Measurements from ENCODE around the gene FIP1L1.

The FIP1L1 gene

DNA sequence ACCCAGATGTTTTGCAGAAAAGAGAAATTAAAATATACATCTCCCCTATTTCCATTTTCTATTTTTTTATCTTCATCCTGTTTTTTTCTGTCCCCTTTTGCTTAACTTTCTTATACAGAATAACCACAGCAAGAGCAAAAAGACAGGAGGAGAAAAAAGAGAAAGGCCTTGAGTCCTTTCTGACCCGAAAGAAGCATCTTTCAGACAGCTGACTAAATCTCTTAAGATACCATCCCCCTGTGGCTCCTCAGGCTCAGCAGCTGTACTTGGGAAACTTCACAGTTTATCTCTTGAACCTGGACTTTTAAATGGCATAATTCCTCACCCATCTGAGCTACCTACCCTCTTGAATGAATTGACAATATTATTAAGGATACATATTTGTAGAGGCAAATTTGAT is 100.2 kb downstream of the FIP1L1 start:
- DNase-seq: no peak

DNA sequence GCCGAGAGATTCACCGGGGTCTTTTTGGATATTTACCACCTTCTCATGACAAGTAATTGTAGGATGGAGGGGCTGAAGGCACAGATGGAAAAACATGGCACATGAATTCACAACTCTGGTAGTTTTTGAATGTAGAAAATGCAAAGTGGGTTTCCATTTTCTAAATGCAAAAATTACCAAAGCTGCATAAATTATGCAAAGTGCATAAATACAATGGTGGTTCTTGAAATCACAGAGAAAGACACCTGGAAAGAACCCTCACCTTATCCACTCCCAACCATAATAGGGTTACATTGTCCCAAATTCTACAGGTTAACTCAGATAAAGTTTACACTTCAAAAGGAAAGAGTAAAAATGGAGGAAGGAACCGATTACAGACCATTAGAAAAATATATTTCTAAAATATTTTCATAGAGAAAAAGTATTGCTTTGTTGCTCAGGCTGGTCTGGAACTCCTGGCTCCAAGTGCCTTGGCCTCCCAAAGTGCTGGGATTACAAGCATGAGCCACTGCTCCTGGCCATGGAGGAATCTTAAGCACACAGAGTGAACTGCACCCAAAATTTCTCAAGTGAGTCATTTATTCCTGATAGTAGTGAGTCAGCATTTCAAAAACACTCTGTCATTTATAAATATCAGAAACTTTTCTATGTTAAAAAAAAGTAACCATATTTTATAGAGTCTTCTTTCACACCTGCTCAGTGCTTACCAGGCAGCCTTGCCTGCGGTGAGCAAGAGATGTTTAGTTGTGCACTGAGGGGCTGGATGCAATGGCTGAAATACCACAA is 101.4 kb downstream of the FIP1L1 start:
- no peak for DNase-seq

GRCh38 chr4:53479736-53480525 is 102.5 kb downstream of the FIP1L1 start:
- DNase-seq: no peak

GRCh38 chr4:53480909-53481308 is 103.5 kb downstream of the FIP1L1 start:
- DNase-seq: peak; percentile 1

- no peak for DNase-seq
Measured at GRCh38 chr4:53481586-53481985, 104.1 kb downstream of the FIP1L1 start.

DNA sequence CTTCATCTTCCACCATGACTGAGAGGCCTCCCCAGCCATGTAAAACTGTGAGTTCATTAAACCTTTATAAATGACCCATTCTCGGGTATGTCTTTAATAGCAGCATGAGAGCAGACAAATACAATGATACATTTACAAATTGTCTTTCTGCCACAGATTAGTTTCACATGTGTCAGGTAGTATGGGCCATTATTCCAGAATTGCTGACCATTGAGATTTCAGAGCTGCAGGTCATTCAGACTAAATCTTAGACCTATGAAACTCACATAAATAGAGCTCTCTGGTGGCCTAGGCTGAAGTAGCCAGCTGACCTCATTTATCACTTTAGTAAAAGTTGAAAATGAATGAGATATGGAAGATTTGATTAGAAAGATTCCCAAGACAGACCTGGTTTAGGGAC is 105.8 kb downstream of the FIP1L1 start:
- no peak for DNase-seq

DNA sequence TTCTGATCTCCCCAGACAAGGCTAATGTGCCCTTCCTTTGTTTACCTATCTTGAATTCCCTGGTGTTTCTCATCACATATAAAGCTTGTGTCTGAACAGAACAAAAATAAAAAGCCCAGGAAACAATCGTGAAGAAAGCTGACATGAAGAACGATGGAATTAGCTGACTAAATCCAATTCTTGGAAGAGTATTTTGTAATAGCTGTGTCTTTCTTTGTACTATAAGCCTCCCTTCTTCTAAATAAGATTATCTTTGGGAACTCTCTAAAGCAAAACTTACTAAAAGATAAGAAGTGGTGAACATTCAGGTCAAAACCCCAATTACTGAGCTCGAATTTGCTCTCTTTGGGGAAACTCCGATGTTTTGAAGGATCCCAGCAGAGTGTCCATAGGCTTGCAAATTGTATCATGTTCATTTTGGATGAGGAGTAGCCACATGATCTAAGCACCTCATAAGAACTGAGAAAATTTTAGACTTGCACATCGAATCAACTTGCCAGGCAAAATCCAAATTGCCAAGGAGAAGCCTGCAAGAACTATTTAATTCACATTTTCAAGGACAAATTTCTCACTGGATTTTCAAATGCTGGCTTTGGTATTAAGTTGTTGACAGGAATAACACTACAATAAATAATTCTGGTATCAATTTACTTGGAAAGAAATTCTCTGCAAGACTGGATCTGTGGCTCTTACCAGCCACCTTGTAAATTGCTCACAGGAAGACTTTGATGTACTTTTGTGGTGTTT is 107.6 kb downstream of the FIP1L1 start:
- no peak for DNase-seq

DNA sequence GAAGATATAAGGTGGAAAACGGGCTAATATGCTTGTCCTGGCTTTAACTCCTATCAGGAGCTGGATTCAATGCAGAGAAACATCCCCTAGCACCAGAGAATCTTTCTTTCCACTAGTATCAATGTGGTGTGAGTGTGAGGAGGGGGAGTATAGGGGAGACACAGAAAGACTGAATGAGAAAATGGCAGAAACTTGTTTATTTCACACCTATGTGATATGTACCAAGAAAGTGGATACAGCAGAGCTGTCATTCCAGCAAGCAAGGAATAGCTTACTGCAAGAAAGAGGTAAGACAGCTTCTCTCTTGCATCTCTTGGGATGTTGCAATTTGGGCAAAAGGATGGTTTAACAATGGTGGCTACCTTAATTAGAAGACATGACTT is 108.2 kb downstream of the FIP1L1 start:
- DNase-seq: no peak

- no peak for DNase-seq
Measured at GRCh38 chr4:53487766-53488165, 110.3 kb downstream of the FIP1L1 start.

DNA sequence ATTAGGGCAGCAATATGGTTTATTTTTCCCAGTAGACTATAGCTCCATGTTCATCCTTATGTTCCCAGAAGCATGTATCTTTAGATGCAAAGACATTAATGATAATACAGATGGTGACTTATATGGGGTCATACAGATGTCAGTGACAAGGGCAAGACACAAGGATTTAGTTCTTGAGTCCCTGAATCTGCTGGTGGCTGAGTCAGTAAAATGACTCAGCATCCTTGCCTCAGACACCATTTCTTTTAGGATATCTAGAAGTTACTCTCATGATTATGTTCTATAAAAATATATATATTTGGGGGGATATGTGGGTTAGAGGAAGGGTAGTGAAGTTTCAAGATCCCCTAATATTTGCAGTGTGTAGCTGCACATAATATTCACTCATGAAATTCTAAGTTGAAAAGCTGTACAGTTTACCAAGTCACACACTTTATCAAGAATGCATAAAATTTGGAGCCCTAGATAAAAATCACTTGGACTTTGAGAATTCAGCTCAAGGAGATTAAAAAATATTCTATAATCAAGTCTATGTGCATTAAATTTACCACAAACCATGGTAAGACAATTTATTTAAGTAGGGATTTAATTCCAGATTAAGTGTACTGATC is 111.9 kb downstream of the FIP1L1 start:
- no peak for DNase-seq

DNA sequence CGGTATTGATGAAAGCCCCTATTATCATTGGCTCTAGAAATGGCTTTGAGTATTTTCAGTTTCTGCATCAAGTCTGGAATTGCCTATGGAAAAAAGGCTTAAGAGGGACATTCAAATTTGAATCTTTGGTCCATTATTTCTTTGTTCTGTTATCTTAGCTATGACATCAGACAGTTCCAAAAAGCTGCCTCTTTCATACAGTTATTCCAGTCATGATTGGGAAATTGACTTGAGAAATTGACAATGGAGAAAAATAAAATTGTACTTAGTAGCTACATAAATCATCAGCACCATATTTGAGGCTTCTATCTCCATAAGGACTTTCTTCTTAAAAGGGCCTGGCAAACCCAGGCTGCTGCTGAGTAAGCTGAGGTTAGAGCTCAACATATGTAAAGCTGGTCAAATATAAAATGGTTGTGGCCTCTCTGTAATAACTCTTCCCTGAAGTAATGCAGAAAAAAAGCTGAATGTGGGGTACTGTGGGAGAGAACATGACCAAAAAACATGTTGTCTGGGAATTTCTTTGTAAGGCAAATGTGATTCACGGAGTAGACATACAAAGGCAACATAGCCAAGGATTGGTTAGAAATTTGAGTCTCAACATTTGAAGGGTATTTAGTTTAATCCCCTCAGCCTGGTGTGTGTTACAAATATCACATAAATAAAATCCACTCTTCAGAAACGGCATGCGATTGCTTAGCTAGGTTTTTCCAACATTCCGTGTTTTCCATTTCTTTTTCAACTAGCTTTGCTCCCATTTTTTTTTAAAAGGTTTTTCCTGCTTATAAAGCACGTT is 112.9 kb downstream of the FIP1L1 start:
- no peak for DNase-seq

- peak; percentile 2 for DNase-seq
Measured at GRCh38 chr4:53490965-53491622, 113.7 kb downstream of the FIP1L1 start.

DNA sequence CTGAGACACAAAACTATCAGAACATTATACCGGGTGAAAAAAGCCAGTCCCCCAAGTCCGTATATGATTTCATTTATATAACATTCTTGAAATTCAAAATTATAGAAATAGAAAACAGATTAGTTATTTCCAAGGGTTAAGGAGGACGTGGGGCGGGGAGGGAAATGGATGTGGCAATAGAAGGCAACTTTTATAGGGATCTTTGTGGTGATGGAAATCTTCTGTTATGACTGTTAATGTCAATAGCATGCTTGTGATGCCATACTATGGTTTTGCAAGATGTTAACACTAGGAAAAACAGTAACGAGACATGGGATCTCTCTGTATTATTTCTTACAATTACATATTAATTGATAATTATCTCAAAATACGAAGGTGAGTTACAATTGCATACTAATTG is 117.4 kb downstream of the FIP1L1 start:
- DNase-seq: no peak

- no peak for DNase-seq
Measured at GRCh38 chr4:53497487-53498244, 120.2 kb downstream of the FIP1L1 start.

DNA sequence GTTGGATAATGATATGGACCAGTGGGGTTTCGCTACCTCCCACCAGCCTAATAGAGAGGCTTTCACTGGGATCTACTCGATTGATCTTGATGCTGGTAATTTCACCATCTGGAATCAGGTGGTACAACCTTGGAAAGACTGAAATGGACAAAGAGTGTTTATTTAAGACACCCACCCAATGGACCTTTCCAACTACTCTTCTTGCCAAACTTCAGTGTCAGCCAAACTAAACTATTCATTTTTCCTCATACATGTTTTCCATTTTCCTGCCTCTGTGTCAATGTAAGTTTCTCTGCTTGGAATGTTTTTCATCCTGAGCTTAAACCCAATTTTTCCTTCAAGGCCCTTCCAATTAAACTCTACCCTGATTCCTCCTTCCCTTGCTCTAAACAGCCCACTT is 121.3 kb downstream of the FIP1L1 start:
- DNase-seq: no peak

- no peak for DNase-seq
Measured at GRCh38 chr4:53499791-53500190, 122.3 kb downstream of the FIP1L1 start.

- DNase-seq: no peak
Measured at GRCh38 chr4:53500546-53500945, 123.1 kb downstream of the FIP1L1 start.

DNA sequence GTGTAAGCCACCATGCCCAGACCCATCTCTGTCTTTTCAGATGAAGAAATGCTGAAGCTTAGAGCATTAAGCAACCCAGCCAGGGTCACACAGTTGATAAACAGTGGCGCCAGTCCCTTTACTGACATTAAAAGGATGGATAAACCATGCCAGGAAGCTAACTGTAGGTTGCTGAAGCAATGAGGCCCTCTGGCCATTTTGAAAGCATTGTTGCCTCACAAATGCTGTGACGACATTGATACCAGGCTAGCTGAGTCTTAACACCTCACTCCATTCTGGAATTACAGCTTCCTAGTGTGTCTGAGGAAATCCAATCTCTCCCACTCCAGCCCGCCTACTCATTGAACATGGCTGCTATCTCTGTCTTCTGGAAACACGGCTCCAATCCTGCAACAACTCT is 124.1 kb downstream of the FIP1L1 start:
- DNase-seq: no peak

DNA sequence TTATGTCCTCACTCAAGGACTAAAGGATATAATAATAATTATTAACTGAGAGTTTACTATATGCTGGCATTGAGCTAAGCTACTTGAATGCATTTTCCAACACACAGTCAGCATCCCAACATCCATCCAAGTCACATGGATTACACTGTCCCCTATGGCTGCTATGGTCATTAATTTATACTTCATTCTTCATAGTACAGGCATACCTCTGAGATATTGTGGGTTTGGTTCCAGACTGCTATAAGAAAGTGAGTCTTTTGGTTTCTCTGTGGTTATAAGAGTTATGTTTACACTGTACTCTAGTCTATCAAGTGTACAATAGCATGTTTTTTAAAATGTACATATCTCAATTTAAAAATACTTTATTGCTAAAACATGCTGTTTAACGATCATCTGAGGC is 124.7 kb downstream of the FIP1L1 start:
- DNase-seq: no peak

GRCh38 chr4:53505947-53506346 is 128.5 kb downstream of the FIP1L1 start:
- DNase-seq: no peak

DNA sequence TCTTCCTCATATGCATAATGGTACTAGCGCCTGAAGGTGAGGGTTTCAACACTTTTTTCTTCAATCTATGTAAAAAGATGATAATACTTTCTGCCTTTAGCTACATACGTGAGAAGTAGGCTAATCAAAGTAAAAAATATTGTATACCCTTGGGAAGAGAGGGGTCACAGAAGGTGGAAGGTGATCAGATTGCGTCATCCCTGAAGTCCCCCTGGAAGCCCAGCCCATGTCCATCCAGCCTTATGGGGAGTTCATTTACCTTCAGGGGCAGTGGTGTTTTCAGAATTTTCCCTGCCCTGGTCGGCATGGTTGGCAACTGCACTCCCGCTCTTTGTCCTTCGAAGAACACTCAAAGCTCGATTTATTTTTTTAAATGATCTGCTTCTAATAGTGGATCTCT is 129.6 kb downstream of the FIP1L1 start:
- no peak for DNase-seq
